Measurements from ENCODE around the gene SBK1. TPM values are rescaled to one million over a fixed set of nuclear protein-coding genes. Genes with fewer than 3 reads are reported as not detected.

The SBK1 gene
- total RNA-seq, 1 donor from 2014 or later, result not detected

DNA sequence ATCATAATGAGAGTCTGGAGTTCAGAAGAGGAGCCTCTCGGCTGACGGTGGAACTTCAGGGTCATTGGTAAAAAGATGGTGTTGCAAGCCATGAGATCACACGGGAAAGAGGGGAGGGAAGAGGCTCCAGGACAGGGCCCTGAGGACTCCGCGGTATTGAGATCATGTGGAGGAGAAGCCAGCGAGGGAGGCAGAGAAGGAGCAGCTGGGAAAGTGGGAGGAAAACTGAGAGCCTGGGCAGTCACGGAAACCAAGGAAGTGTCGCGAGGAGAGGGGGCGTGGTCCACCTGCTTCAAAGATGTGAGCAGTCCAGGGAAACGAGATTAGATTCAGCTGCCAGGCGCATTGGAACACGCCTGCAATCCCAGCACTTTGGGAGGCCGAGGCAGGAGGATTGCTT, 27.7 kb upstream of the SBK1 start:
- Histone ChIP-seq H3K27ac (no peak overlapping the region), H3K27me3 (no peaks in the 10 kb centered on the region), H3K9me3 (no peaks in the 10 kb centered on the region), H3K4me1 (no peaks in the 10 kb centered on the region), H3K36me3 (no peaks in the 10 kb centered on the region), H3K4me3 (no peak overlapping the region)
- TF ChIP-seq, protein P1, sequence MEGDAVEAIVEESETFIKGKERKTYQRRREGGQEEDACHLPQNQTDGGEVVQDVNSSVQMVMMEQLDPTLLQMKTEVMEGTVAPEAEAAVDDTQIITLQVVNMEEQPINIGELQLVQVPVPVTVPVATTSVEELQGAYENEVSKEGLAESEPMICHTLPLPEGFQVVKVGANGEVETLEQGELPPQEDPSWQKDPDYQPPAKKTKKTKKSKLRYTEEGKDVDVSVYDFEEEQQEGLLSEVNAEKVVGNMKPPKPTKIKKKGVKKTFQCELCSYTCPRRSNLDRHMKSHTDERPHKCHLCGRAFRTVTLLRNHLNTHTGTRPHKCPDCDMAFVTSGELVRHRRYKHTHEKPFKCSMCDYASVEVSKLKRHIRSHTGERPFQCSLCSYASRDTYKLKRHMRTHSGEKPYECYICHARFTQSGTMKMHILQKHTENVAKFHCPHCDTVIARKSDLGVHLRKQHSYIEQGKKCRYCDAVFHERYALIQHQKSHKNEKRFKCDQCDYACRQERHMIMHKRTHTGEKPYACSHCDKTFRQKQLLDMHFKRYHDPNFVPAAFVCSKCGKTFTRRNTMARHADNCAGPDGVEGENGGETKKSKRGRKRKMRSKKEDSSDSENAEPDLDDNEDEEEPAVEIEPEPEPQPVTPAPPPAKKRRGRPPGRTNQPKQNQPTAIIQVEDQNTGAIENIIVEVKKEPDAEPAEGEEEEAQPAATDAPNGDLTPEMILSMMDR (IDR thresholded peaks at IDR 0.05), result no peak
- intact Hi-C loops (cut with DNase I), result no loop called here
- DNase-seq (ENCODE audit: low spot score in 2 of 2), result no peak

DNA sequence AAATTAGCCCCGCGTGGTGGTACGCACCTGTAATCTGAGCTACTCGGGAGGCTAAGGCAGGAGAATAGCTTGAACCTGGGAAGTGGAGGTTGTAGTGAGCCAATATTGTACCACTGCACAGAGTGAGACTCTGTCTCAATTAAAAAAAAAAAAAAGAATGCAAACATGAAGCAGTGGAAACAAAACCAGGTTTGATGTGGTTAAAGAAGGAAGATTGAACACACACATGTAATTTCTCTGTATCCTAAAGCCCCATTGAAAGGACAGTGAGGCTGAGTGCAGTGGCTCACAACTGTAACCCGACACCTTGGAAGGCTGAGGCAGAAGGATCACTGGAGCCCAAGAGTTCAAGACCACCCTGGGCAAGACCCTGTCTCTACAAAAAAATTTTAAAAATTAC, 26.5 kb upstream of the SBK1 start:
- intact Hi-C loops (cut with DNase I), result no loop called here
- TF ChIP-seq, protein P1 (IDR thresholded peaks at IDR 0.05), result no peak
- H3K4me1 ChIP-seq, result no peaks in the 10 kb centered on the region
- DNase-seq (ENCODE audit: low spot score in 2 of 2), result no peak
- H3K9me3 ChIP-seq, result no peaks in the 10 kb centered on the region
- no peaks in the 10 kb centered on the region for H3K27me3 ChIP-seq
- no peaks in the 10 kb centered on the region for H3K36me3 ChIP-seq
- H3K27ac ChIP-seq, result no peak overlapping the region
- H3K4me3 ChIP-seq, result no peak overlapping the region

DNA sequence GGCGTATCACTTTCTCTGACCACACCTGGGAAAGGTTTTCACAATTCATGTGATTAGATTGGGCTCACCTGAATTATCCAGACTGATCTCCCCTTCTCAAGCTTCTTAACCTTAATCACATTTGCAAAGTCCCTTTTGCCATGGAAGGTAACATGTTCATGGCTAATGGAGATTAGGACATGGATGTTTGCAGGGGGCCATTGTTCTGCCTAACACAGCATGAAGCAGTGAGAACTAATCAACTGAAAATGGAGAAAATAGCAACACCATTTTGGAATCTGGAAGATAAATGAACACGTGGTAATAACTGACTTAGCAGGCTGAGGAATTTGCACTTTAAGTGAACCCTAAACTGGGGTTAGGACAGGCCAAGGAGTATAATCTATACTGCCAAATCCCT, 25.0 kb upstream of the SBK1 start:
- H3K9me3 ChIP-seq, result no peaks in the 10 kb centered on the region
- no peak overlapping the region for H3K4me3 ChIP-seq
- H3K36me3 ChIP-seq, result no peaks in the 10 kb centered on the region
- no peaks in the 10 kb centered on the region for H3K27me3 ChIP-seq
- no peak for DNase-seq (ENCODE audit: low spot score in 2 of 2)
- H3K27ac ChIP-seq, result no peak overlapping the region
- no peaks in the 10 kb centered on the region for H3K4me1 ChIP-seq
- intact Hi-C loops (cut with DNase I), result no loop called here
- TF ChIP-seq, protein P1 (IDR thresholded peaks at IDR 0.05), result no peak

DNA sequence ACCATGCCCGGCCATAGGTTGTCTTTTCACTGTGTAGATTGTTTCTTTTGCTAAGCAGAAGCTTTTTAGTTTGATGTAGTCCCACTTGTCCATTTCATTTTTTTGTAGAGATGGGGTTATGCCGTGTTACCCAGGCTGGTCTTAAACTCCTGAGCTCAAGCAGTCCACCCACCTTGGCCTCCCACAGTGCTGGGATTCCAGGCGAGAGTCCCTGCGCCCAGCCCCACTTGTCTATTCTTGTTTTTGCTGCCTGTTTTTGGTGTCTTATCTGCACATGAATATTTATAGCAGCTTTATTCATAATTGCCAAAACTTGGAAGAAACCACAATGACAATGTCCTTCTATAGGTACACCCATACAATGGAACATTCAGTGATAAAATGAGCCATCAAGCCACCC, 18.8 kb upstream of the SBK1 start:
- no peaks in the 10 kb centered on the region for H3K4me1 ChIP-seq
- intact Hi-C loops (cut with DNase I), result no loop called here
- no peak for DNase-seq (ENCODE audit: low spot score in 2 of 2)
- H3K27ac ChIP-seq, result no peak overlapping the region
- no peak overlapping the region for H3K4me3 ChIP-seq
- H3K36me3 ChIP-seq, result no peaks in the 10 kb centered on the region
- H3K27me3 ChIP-seq, result no peaks in the 10 kb centered on the region
- TF ChIP-seq, protein P1 (IDR thresholded peaks at IDR 0.05), result no peak
- no peaks in the 10 kb centered on the region for H3K9me3 ChIP-seq

DNA sequence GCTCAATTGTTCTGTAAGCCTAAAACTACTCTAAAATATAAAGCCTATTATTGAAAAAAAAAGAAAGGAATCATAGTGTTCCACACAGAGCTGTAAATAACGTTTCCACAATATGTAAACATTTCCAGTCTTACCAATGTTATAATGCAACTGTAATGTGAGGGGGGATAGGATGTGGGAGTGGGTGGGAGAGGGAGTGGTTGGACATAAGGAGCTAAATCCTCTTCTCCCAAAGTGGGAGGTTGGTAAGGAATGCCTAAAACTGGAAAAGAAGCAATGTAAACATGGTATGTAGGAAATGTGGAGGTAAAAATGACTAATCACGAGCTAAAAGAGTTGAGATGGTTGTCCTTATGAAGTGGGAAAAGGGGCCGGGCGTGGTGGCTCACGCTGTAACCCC, 17.6 kb upstream of the SBK1 start:
- Histone ChIP-seq H3K4me1 (no peaks in the 10 kb centered on the region), H3K27ac (no peak overlapping the region), H3K27me3 (no peaks in the 10 kb centered on the region), H3K36me3 (no peaks in the 10 kb centered on the region), H3K9me3 (no peaks in the 10 kb centered on the region), H3K4me3 (no peak overlapping the region)
- intact Hi-C loops (cut with DNase I), result loop anchor here (5.0 kb wide), 1 partner anchor 218 kb away; the partner anchor contains the start of genes APOBR and CLN3
- TF ChIP-seq, protein P1 (IDR thresholded peaks at IDR 0.05), result no peak
- DNase-seq (ENCODE audit: low spot score in 2 of 2), result no peak

DNA sequence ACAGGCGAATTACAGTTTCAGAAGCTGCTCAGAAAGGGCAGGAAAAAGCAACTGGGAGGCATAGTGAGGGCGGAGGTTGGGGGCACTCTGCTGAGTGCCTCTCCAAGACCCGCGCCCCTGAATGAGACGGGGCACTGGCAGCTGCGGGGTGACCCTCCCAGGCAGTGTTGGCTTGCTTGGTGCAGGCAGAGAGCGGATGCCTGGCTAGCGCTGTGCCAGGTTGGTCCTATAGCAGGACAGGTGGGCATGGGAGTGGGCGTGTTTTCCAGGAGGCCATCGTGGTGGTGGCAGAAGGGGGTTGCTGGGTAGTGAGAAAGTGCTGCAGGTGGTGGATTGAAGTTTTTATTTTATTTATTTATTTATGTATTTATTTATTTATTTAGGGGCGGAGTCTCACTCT, 16.0 kb upstream of the SBK1 start:
- intact Hi-C loops (cut with DNase I), result loop anchor here (5.0 kb wide), 1 partner anchor 216 kb away; the partner anchor contains the start of genes APOBR and CLN3
- Histone ChIP-seq H3K27me3 (no peaks in the 10 kb centered on the region), H3K4me3 (no peak overlapping the region), H3K36me3 (no peaks in the 10 kb centered on the region), H3K9me3 (no peaks in the 10 kb centered on the region), H3K27ac (no peak overlapping the region), H3K4me1 (no peaks in the 10 kb centered on the region)
- DNase-seq (ENCODE audit: low spot score in 2 of 2), result no peak
- TF ChIP-seq, protein P1 (IDR thresholded peaks at IDR 0.05), result no peak

Data from ascending aorta (tissue), 2 donors.